K562 (cell line): ENCODE results near the gene ZNF23. TPM values are rescaled to one million over a fixed set of nuclear protein-coding genes. Genes with fewer than 3 reads are reported as not detected.

ENCODE experiments used
- ATAC-seq: fragments of 200-7000 bp; cut with Tn5 transposase; 3 replicates; pipeline ENCODE4 v1.9.1; 2020; ENCODE audit warnings: moderate library complexity
- BruUV-seq: library from RNA; stranded (reverse); fragments of 400-500 nt; replicated peaks from 2 replicates; lab custom pipeline; 2021; lab: Mats Ljungman, UMichigan
- CTCF ChIA-PET: fragments of 300-600 bp; formaldehyde crosslinking; extraction: SDS; loops from one replicate; lab custom pipeline; 2021; ENCODE audit warnings: low intra/inter-chr PET ratio; lab: Yijun Ruan, JAX
- POLR2A ChIA-PET: fragments of 300-600, 350-650 bp; sonication (Branson Sonifier 250); formaldehyde crosslinking; extraction: SDS; loops from one replicate; lab custom pipeline; 2021; ENCODE audit warnings: antibody characterized with exemption, inconsistent platforms; lab: Yijun Ruan, JAX
- DNase-seq, 4 experiments: peaks; one replicate each; pipeline versions ENCODE4 v3.0.0 to v3.0.0-alpha.2; 2011 to 2018; ENCODE audit warnings: low spot score in 3 of 4, mixed read lengths in 3 of 4; ENCODE audit errors: extremely low read depth in 1 of 4
- FAIRE-seq: peaks from 2 replicates; lab custom pipeline; 2011; peaks lifted over from hg19 to GRCh38; lab: Jason Lieb, UNC
- H2AFZ ChIP-seq: 2 replicates; pipeline ENCODE4 v1.6.0; 2011; ENCODE audit warnings: low read depth, low read length, control low read depth, inconsistent platforms
- H3K27ac ChIP-seq: fragments of 200-600 bp; 3 replicates; pipeline ENCODE4 v1.8.0; 2011; ENCODE audit warnings: low read depth, mild to moderate bottlenecking, control low read depth, inconsistent platforms, low read length, moderate library complexity, mixed read lengths; ENCODE audit errors: extremely low read depth
- H3K27me3 ChIP-seq, 2 experiments: fragments of 300-600 bp in 1 of 2; 2 replicates in 1 of 2; 3 replicates in 1 of 2; pipeline versions ENCODE4 v1.6.0 to v1.8.0; 2011; ENCODE audit warnings: inconsistent platforms in 2 of 2, low read length in 2 of 2, mild to moderate bottlenecking in 1 of 2, mixed read lengths in 1 of 2, moderate library complexity in 1 of 2; ENCODE audit not compliant: control insufficient read depth in 2 of 2, insufficient read depth in 2 of 2
- H3K36me3 ChIP-seq: fragments of 300-600 bp; 3 replicates; pipeline ENCODE4 v1.8.0; 2011; ENCODE audit warnings: mild to moderate bottlenecking, low read length, inconsistent platforms; ENCODE audit not compliant: control insufficient read depth, insufficient read depth
- H3K4me1 ChIP-seq, 2 experiments: fragments of 200-600 bp in 1 of 2; replicated peaks in 1 of 2; 2 replicates in 1 of 2; 3 replicates in 1 of 2; pipeline versions ENCODE4 v1.5.1 to v1.8.0; 2011; ENCODE audit warnings: inconsistent platforms in 2 of 2, low read length in 2 of 2, mild to moderate bottlenecking in 1 of 2, mixed read lengths in 1 of 2, moderate library complexity in 1 of 2; ENCODE audit not compliant: control insufficient read depth in 2 of 2, insufficient read depth in 2 of 2
- H3K4me2 ChIP-seq: 2 replicates; pipeline ENCODE4 v1.6.1; 2011; ENCODE audit warnings: low read length, control low read depth, inconsistent platforms, mixed read lengths; ENCODE audit not compliant: insufficient read depth
- H3K4me3 ChIP-seq: fragments of 200-600 bp; sonication (generic), shearing (Covaris generic); 2 replicates; pipeline ENCODE4 v1.5.1; 2016; ENCODE audit warnings: control low read depth, inconsistent platforms
- H3K79me2 ChIP-seq: fragments of 200-600 bp; 3 replicates; pipeline ENCODE4 v1.8.0; 2011; ENCODE audit warnings: low read length, inconsistent platforms; ENCODE audit not compliant: control insufficient read depth, insufficient read depth
- H3K9ac ChIP-seq, 2 experiments: 2 replicates each; pipeline versions ENCODE4 v1.6.0 to v1.6.1; 2011; ENCODE audit warnings: low read depth in 2 of 2, low read length in 2 of 2, control low read depth in 1 of 2, inconsistent platforms in 1 of 2, mild to moderate bottlenecking in 1 of 2, mixed read lengths in 1 of 2; ENCODE audit not compliant: insufficient read depth in 1 of 2
- H3K9me1 ChIP-seq: one replicate; pipeline ENCODE4 v1.6.0; 2011; ENCODE audit warnings: inconsistent platforms, mild to moderate bottlenecking, low read length, moderate library complexity; ENCODE audit not compliant: control insufficient read depth, insufficient read depth
- H3K9me3 ChIP-seq: replicated peaks from 2 replicates; pipeline ENCODE4 v1.5.1; 2011; ENCODE audit warnings: low read depth, low read length, inconsistent platforms; ENCODE audit not compliant: control insufficient read depth, insufficient read depth
- H4K20me1 ChIP-seq: replicated peaks from 2 replicates; pipeline ENCODE4 v1.6.1; 2011; ENCODE audit warnings: low read length, inconsistent platforms, mixed read lengths; ENCODE audit not compliant: control insufficient read depth, insufficient read depth
- DIDO1 ChIP-seq: fragments of 450-650 bp; IDR thresholded peaks from 2 replicates; pipeline ENCODE4 v1.6.1; 2016; ENCODE audit warnings: low read depth, missing biosample characterization, missing genetic modification characterization
- ELF2 ChIP-seq: fragments of 250-450 bp; sonication (Bioruptor Pico); IDR thresholded peaks from 2 replicates; pipeline ENCODE4 v1.5.0; 2021; ENCODE audit warnings: mild to moderate bottlenecking
- ERF ChIP-seq: fragments of 450-650 bp; formaldehyde crosslinking; IDR thresholded peaks from 2 replicates; pipeline ENCODE4 v1.4.0; 2020; ENCODE audit warnings: mild to moderate bottlenecking, mixed read lengths
- LCOR ChIP-seq: sonication (generic); formaldehyde crosslinking; IDR thresholded peaks from 2 replicates; pipeline ENCODE4 v1.8.0; 2022; ENCODE audit warnings: mild to moderate bottlenecking, missing genetic modification reagents
- NELFE ChIP-seq: IDR thresholded peaks from 2 replicates; pipeline ENCODE4 v1.6.1; 2011; ENCODE audit warnings: mild to moderate bottlenecking; ENCODE audit not compliant: insufficient read depth, insufficient read length
- RAD21 ChIP-seq, 2 experiments: fragments of 250-450 bp in 1 of 2; fragments of 450-650 bp in 1 of 2; sonication (Bioruptor Pico) in 1 of 2; formaldehyde crosslinking in 1 of 2; IDR thresholded peaks in 1 of 2; conservative IDR thresholded peaks in 1 of 2; 2 replicates each; pipeline versions ENCODE4 v1.4.0 to v1.8.0; 2020 to 2022; ENCODE audit warnings: mild to moderate bottlenecking in 2 of 2, moderate library complexity in 1 of 2
- SMAD4 ChIP-seq: fragments of 250-450 bp; sonication (Bioruptor Pico); conservative IDR thresholded peaks from 2 replicates; pipeline ENCODE4 v1.8.0; 2021; ENCODE audit warnings: inconsistent platforms, mild to moderate bottlenecking, moderate library complexity
- ZKSCAN1 ChIP-seq: fragments of 150-350 bp; IDR thresholded peaks from 2 replicates; pipeline ENCODE4 v1.6.1; 2016; ENCODE audit warnings: low read depth, low read length
- ZNF224 ChIP-seq: sonication (generic); formaldehyde crosslinking; IDR thresholded peaks from 2 replicates; pipeline ENCODE4 v1.8.0; 2022; ENCODE audit warnings: mild to moderate bottlenecking, missing genetic modification reagents
- ZNF253 ChIP-seq: fragments of 250-450 bp; sonication (Bioruptor Pico); conservative IDR thresholded peaks from 2 replicates; pipeline ENCODE4 v1.6.1; 2021; ENCODE audit warnings: mild to moderate bottlenecking
- WGBS: fragments of 100-300 bp; shearing (Covaris generic); methylation state at CpG from one replicate; pipeline ENCODE4 v1.1.6; 2016; ENCODE audit warnings: low coverage, mixed read lengths; ENCODE audit not compliant: insufficient coverage; ENCODE audit errors: missing lambda C conversion rate; 5-methylcytosine and 5-hydroxymethylcytosine counted together
- in situ Hi-C: fragments of 300-500 bp; cut with MboI; formaldehyde crosslinking; loops from 4 replicates; pipeline ENCODE4 v1.15.0; 2018; ENCODE audit warnings: inconsistent platforms, mixed read lengths
- intact Hi-C: fragments of 100-400 bp; cut with micrococcal nuclease; formaldehyde crosslinking; loops from 2 replicates; pipeline ENCODE4 v1.14.2; 2022
- polyA plus RNA-seq, 8 experiments: library from polyadenylated mRNA; depleted of rRNA in 4 of 8; stranded (reverse) in 5 of 8; unstranded in 3 of 8; fragments of >200 nt; fragmentation: Nextera tagmentation in 2 of 8; fragmentation: Illumina TruSeq in 1 of 8; extraction: Ambion mirVana in 2 of 8; extraction: Trizol in 1 of 8; gene quantifications; 2 replicates each; pipeline versions ENCODE4 v1.2.1 to v1.2.3, GENCODE V29; 2011 to 2014; ENCODE audit warnings: inconsistent platforms in 1 of 8, missing spikeins in 1 of 8
- total RNA-seq, 7 experiments: library from RNA; depleted of rRNA in 6 of 7; stranded (reverse); fragments of >200 nt in 6 of 7; fragmentation: Illumina TruSeq in 2 of 7; extraction: Trizol in 2 of 7; gene quantifications; 2 replicates each; pipeline versions ENCODE4 v1.2.1 to v1.2.3, GENCODE V29; 2011 to 2021; ENCODE audit warnings: low replicate concordance in 1 of 7
- TF ChIP-seq, protein P1 (sequence below): fragments of 250-450 bp; sonication (Bioruptor Pico); IDR thresholded peaks from 2 replicates; pipeline ENCODE4 v1.5.0; 2021; ENCODE audit warnings: mild to moderate bottlenecking, borderline replicate concordance

Gene ZNF23
- total and polyA plus RNA-seq, 9 of the 15 experiments (the other 6 are each of a cell fraction or from before 2014, with no cell fraction given), result 4.7 to 13.4 (median 11.2) TPM

DNA sequence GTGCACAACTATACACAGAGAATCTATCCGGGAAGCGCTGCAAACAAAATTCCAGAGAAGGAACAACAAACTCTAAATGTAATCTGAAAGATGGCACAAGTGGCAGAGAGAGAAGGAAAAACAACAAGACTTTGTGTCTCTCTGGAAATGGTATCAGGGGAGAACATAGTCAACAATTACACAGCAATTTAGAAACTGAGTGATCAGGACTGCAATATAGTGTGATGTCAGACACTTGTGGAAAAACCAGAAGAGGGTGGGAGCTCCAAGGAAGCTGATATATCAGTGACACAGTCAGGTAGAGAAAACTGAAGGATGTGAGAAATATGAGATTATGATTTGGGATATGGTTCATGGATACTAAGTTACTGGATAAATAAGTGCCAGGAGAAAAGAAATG is 18.9 kb upstream of the ZNF23 start:
- BruUV-seq, result no TSS peak
- WGBS, result 69% methylated on average over 2 of the region's 2 CpGs
- Histone ChIP-seq H3K27me3 (no peaks in the 10 kb centered on the region), H3K36me3 (no peaks in the 10 kb centered on the region), H3K9ac (no peak overlapping the region), H3K79me2 (no peaks in the 10 kb centered on the region), H3K9me3 (no peaks in the 10 kb centered on the region), H3K4me1 (peaks cover 2 to 4% of the 10 kb centered on the region in 2 experiments; a peak in 3 of 5 replicates), H3K27ac (no peak overlapping the region), H4K20me1 (no peaks in the 10 kb centered on the region), H2AFZ (no peak overlapping the region), H3K4me2 (no peak overlapping the region), H3K4me3 (no peak overlapping the region), H3K9me1 (no peaks in the 10 kb centered on the region)
- in situ Hi-C loops, result no loop called here
- no peak for TF ChIP-seq LCOR
- no peak for TF ChIP-seq ZKSCAN1
- no peak for TF ChIP-seq NELFE
- no peak for TF ChIP-seq DIDO1 (tag)
- no peak for TF ChIP-seq SMAD4 (CRISPR knock-in tag)
- TF ChIP-seq ELF2 (CRISPR knock-in tag), result no peak
- ChIA-PET POLR2A (interaction anchor here (1.6 kb wide), 1 partner anchor 54 kb away, joined by 5 read pairs; no protein-coding TSS in a partner anchor), CTCF (no interaction called here)
- ATAC-seq, result no peak
- no peak for DNase-seq
- intact Hi-C loops, result no loop called here
- FAIRE-seq, result no peak

DNA sequence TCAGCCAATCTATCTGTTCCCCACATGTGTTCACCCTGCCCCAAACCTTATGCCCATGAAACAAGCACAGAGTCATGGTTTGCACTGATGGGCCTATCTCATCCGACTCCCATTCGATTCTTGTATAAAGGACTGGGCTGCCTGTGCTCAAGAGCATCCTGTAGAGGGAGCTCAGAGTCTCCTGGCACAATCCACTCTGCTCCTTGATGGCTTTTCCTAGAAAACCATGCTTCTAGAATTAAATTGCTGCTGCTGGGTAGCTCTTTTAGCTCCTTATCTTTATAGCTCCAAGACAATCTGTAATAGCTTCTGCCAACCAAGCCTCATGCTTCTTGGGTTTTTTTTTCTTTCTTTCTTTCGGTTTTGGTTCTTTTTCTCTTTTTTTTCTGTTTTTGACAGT is 17.4 kb upstream of the ZNF23 start:
- Histone ChIP-seq H2AFZ (no peak overlapping the region), H3K4me3 (no peak overlapping the region), H4K20me1 (no peaks in the 10 kb centered on the region), H3K4me2 (no peak overlapping the region; the same call in 1 of the 2 replicates), H3K9me3 (no peaks in the 10 kb centered on the region), H3K27ac (no peak overlapping the region), H3K9me1 (no peaks in the 10 kb centered on the region), H3K4me1 (peaks cover 2 to 4% of the 10 kb centered on the region in 2 experiments; a peak in 3 of 5 replicates), H3K9ac (no peak overlapping the region), H3K27me3 (no peaks in the 10 kb centered on the region), H3K36me3 (no peaks in the 10 kb centered on the region), H3K79me2 (no peaks in the 10 kb centered on the region)
- 12% methylated on average over 3 of the region's 3 CpGs for WGBS
- ChIA-PET POLR2A (interaction anchor here (0.6 to 0.7 kb wide), 2 partner anchors 9 to 538 kb away, joined by 3 to 4 read pairs; no protein-coding TSS in a partner anchor), CTCF (interaction anchor here (1.1 to 1.2 kb wide), 2 partner anchors 20 to 21 kb away, joined by 3 to 7 read pairs; no protein-coding TSS in a partner anchor)
- intact Hi-C loops, result loop anchor here (1.0 kb wide), 2 partner anchors 20 to 57 kb away; no protein-coding TSS in a partner anchor
- BruUV-seq, result no TSS peak
- ATAC-seq (peak; percentile 92), DNase-seq (peak; percentile 16 to 67 (median 42)), FAIRE-seq (peak; percentile 89)
- in situ Hi-C loops, result no loop called here
- no peak for TF ChIP-seq ZNF253
- TF ChIP-seq, protein P1, sequence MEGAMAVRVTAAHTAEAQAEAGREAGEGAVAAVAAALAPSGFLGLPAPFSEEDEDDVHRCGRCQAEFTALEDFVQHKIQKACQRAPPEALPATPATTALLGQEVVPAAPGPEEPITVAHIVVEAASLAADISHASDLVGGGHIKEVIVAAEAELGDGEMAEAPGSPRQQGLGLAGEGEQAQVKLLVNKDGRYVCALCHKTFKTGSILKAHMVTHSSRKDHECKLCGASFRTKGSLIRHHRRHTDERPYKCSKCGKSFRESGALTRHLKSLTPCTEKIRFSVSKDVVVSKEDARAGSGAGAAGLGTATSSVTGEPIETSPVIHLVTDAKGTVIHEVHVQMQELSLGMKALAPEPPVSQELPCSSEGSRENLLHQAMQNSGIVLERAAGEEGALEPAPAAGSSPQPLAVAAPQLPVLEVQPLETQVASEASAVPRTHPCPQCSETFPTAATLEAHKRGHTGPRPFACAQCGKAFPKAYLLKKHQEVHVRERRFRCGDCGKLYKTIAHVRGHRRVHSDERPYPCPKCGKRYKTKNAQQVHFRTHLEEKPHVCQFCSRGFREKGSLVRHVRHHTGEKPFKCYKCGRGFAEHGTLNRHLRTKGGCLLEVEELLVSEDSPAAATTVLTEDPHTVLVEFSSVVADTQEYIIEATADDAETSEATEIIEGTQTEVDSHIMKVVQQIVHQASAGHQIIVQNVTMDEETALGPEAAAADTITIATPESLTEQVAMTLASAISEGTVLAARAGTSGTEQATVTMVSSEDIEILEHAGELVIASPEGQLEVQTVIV (CRISPR knock-in tag), result no peak
- no peak for TF ChIP-seq ZNF224 (CRISPR knock-in tag)
- TF ChIP-seq ERF (CRISPR knock-in tag), result no peak
- TF ChIP-seq RAD21 (CRISPR knock-in tag; conservative IDR thresholded peaks at IDR 0.05 in 1 of 2, IDR thresholded peaks at IDR 0.05 in 1 of 2), result peak; percentile 58 to 71
